Stimulated activated naive CD8-positive, alpha-beta T cell treated with anti-CD3 and anti-CD28 coated beads, Interleukin-15, amount 100 ng/mL, for 72 hours (primary cell): ENCODE results near the gene GGCT.
"Not testable (repeated sequence)": the region's sequence is repeated elsewhere in the genome, so short reads cannot be mapped to it uniquely, and the experiment has no call there.

Experiments
- ATAC-seq: fragments of 150-1000 bp; cut with Tn5 transposase; 2 replicates; pipeline ENCODE4 v1.10.0; 2021; ENCODE audit warnings: mild to moderate bottlenecking, moderate library complexity
- DNase-seq, 2 donors: peaks; one replicate each; pipeline ENCODE4 v3.0.0; 2021 to 2022
- H3K27ac Mint-ChIP-seq, 2 donors: one replicate each; pipeline ENCODE4 v1.8.0; 2022; ENCODE audit warnings: mild to moderate bottlenecking in 2 of 2, mixed read lengths in 2 of 2, moderate library complexity in 2 of 2
- H3K27me3 Mint-ChIP-seq: one replicate; pipeline ENCODE4 v1.8.0; 2022; ENCODE audit warnings: mixed read lengths
- H3K4me1 Mint-ChIP-seq: one replicate; pipeline ENCODE4 v1.8.0; 2022; ENCODE audit warnings: mild to moderate bottlenecking, mixed read lengths
- H3K4me3 Mint-ChIP-seq, 2 donors: one replicate each; pipeline ENCODE4 v1.8.0; 2022; ENCODE audit warnings: mild to moderate bottlenecking in 2 of 2, mixed read lengths in 2 of 2, moderate library complexity in 1 of 2
- H3K9me3 Mint-ChIP-seq, 2 donors: one replicate each; pipeline ENCODE4 v1.8.0; 2022; ENCODE audit warnings: mixed read lengths in 2 of 2

GGCT gene

GRCh38 chr7:30526163-30526562 is 21.5 kb upstream of the GGCT start:
- no peaks in the 10 kb centered on the region for H3K9me3 Mint-ChIP-seq
- H3K4me3 Mint-ChIP-seq: no peak overlapping the region

GRCh38 chr7:30525429-30525828 is 20.8 kb upstream of the GGCT start:
- H3K4me1 Mint-ChIP-seq: peaks cover 4% of the 10 kb centered on the region
- peak overlapping the region in 1 of 2 donors; percentile 73 for H3K27ac Mint-ChIP-seq
- DNase-seq (no peak), ATAC-seq (no peak)
- no peak overlapping the region for H3K4me3 Mint-ChIP-seq
- no peaks in the 10 kb centered on the region for H3K27me3 Mint-ChIP-seq
- H3K9me3 Mint-ChIP-seq: no peaks in the 10 kb centered on the region

More at GRCh38 chr7:30526163-30526562, 21.5 kb upstream of the GGCT start:
- ATAC-seq (no peak), DNase-seq (no peak)
- Mint-ChIP-seq H3K4me1 (no peaks in the 10 kb centered on the region), H3K27ac (no peak overlapping the region), H3K27me3 (no peaks in the 10 kb centered on the region)

GRCh38 chr7:30524545-30524944 is 19.9 kb upstream of the GGCT start:
- Mint-ChIP-seq H3K27ac (no peak overlapping the region), H3K27me3 (no peaks in the 10 kb centered on the region), H3K4me1 (peaks cover 6% of the 10 kb centered on the region), H3K9me3 (no peaks in the 10 kb centered on the region), H3K4me3 (no peak overlapping the region)
- no peak for DNase-seq
- ATAC-seq: no peak

- no peak overlapping the region for H3K4me3 Mint-ChIP-seq
- peaks cover 6% of the 10 kb centered on the region for H3K4me1 Mint-ChIP-seq
- ATAC-seq: no peak
- H3K27me3 Mint-ChIP-seq: no peaks in the 10 kb centered on the region
- H3K9me3 Mint-ChIP-seq: no peaks in the 10 kb centered on the region
- H3K27ac Mint-ChIP-seq: no peak overlapping the region
- DNase-seq: no peak
These were observed 18.8 kb upstream of the GGCT start for GRCh38 chr7:30523466-30523865.

GRCh38 chr7:30522159-30522558 is 17.5 kb upstream of the GGCT start:
- H3K27ac Mint-ChIP-seq: no peak overlapping the region
- peaks cover 6% of the 10 kb centered on the region for H3K4me1 Mint-ChIP-seq
- DNase-seq (no peak), ATAC-seq (no peak)
- no peaks in the 10 kb centered on the region for H3K9me3 Mint-ChIP-seq
- no peaks in the 10 kb centered on the region for H3K27me3 Mint-ChIP-seq
- no peak overlapping the region for H3K4me3 Mint-ChIP-seq

GRCh38 chr7:30521532-30521931 is 16.9 kb upstream of the GGCT start:
- H3K27ac Mint-ChIP-seq: no peak overlapping the region

GRCh38 chr7:30519122-30519521 is 14.5 kb upstream of the GGCT start:
- ATAC-seq (no peak), DNase-seq (no peak)
- H3K4me3 Mint-ChIP-seq: no peak overlapping the region
- no peaks in the 10 kb centered on the region for H3K27me3 Mint-ChIP-seq
- H3K4me1 Mint-ChIP-seq: peaks cover 6% of the 10 kb centered on the region
- H3K27ac Mint-ChIP-seq: no peak overlapping the region
- H3K9me3 Mint-ChIP-seq: no peaks in the 10 kb centered on the region

More at GRCh38 chr7:30521532-30521931, 16.9 kb upstream of the GGCT start:
- no peaks in the 10 kb centered on the region for H3K27me3 Mint-ChIP-seq
- peaks cover 6% of the 10 kb centered on the region for H3K4me1 Mint-ChIP-seq
- no peaks in the 10 kb centered on the region for H3K9me3 Mint-ChIP-seq
- DNase-seq: no peak
- H3K4me3 Mint-ChIP-seq: no peak overlapping the region
- no peak for ATAC-seq

GRCh38 chr7:30515761-30516160 is 11.1 kb upstream of the GGCT start:
- Mint-ChIP-seq H3K9me3 (no peaks in the 10 kb centered on the region), H3K4me3 (no peak overlapping the region), H3K27ac (no peak overlapping the region), H3K4me1 (peaks cover 5% of the 10 kb centered on the region), H3K27me3 (no peaks in the 10 kb centered on the region)
- ATAC-seq: no peak
- DNase-seq: no peak

- DNase-seq (no peak), ATAC-seq (no peak)
- H3K4me1 Mint-ChIP-seq: no peaks in the 10 kb centered on the region
- H3K27me3 Mint-ChIP-seq: no peaks in the 10 kb centered on the region
- no peaks in the 10 kb centered on the region for H3K9me3 Mint-ChIP-seq
- H3K27ac Mint-ChIP-seq: no peak overlapping the region
- H3K4me3 Mint-ChIP-seq: no peak overlapping the region
These were observed 10.1 kb upstream of the GGCT start for GRCh38 chr7:30514776-30515175.

- ATAC-seq: no peak
- no peaks in the 10 kb centered on the region for H3K4me1 Mint-ChIP-seq
- no peak overlapping the region for H3K4me3 Mint-ChIP-seq
- H3K9me3 Mint-ChIP-seq: no peaks in the 10 kb centered on the region
- no peaks in the 10 kb centered on the region for H3K27me3 Mint-ChIP-seq
- no peak for DNase-seq
- no peak overlapping the region for H3K27ac Mint-ChIP-seq
These were observed 9.5 kb upstream of the GGCT start for GRCh38 chr7:30514177-30514576.

GRCh38 chr7:30513762-30514161 is 9.1 kb upstream of the GGCT start:
- DNase-seq (no peak), ATAC-seq (no peak)
- Mint-ChIP-seq H3K27me3 (no peaks in the 10 kb centered on the region), H3K4me1 (no peaks in the 10 kb centered on the region), H3K27ac (no peak overlapping the region), H3K4me3 (no peak overlapping the region), H3K9me3 (no peaks in the 10 kb centered on the region)

GRCh38 chr7:30511973-30512662 is 7.5 kb upstream of the GGCT start:
- no peak for DNase-seq
- no peak for ATAC-seq
- Mint-ChIP-seq H3K9me3 (peaks cover 4 to 7% of the 10 kb centered on the region in 2 donors), H3K4me3 (no peak overlapping the region), H3K27me3 (no peaks in the 10 kb centered on the region), H3K4me1 (no peaks in the 10 kb centered on the region), H3K27ac (peak overlapping the region in 1 of 2 donors; percentile 4)

GRCh38 chr7:30511494-30511893 is 6.9 kb upstream of the GGCT start:
- Mint-ChIP-seq H3K27me3 (no peaks in the 10 kb centered on the region), H3K4me3 (no peak overlapping the region), H3K4me1 (no peaks in the 10 kb centered on the region), H3K27ac (no peak overlapping the region), H3K9me3 (peaks cover 4 to 7% of the 10 kb centered on the region in 2 donors)
- DNase-seq (no peak), ATAC-seq (no peak)

- H3K4me3 Mint-ChIP-seq: no peak overlapping the region
- no peaks in the 10 kb centered on the region for H3K27me3 Mint-ChIP-seq
- peaks cover 7% of the 10 kb centered on the region for H3K4me1 Mint-ChIP-seq
- ATAC-seq (peak; percentile 70), DNase-seq (peak in 1 of 2 donors; percentile 7)
- peaks cover 4 to 7% of the 10 kb centered on the region in 2 donors for H3K9me3 Mint-ChIP-seq
- no peak overlapping the region for H3K27ac Mint-ChIP-seq
These were observed 5.8 kb upstream of the GGCT start for GRCh38 chr7:30510124-30511075.

GRCh38 chr7:30509171-30509857 is 4.7 kb upstream of the GGCT start:
- not testable (repeated sequence) for H3K9me3 Mint-ChIP-seq, H3K27ac Mint-ChIP-seq, DNase-seq, H3K27me3 Mint-ChIP-seq, H3K4me3 Mint-ChIP-seq, ATAC-seq
- peaks cover 11% of the 10 kb centered on the region for H3K4me1 Mint-ChIP-seq
